ENCODE data around the gene MAGEB6B. TPM values are rescaled to one million over a fixed set of nuclear protein-coding genes. Genes with fewer than 3 reads are reported as not detected.
"Not testable (repeated sequence)": the region's sequence is repeated elsewhere in the genome, so short reads cannot be mapped to it uniquely, and the experiment has no call there.

The MAGEB6B gene
- total RNA-seq, 1 experiment from 2014 or later: not detected

- intact Hi-C loops (cut with micrococcal nuclease): no loop called here
- H3K4me3 Mint-ChIP-seq (ENCODE audit: unreplicated experiment): no peak overlapping the region
- no TSS peak for BruUV-seq (replicated peaks)
- H3K9me3 Mint-ChIP-seq (ENCODE audit: unreplicated experiment): peaks cover 12% of the 10 kb centered on the region
- ChIA-PET POLR2A (no interaction called here), CTCF (no interaction called here)
- TF ChIP-seq CTCF (IDR thresholded peaks at IDR 0.05; ENCODE audit: unreplicated experiment): no peak
- no peak overlapping the region for H3K27ac Mint-ChIP-seq (ENCODE audit: low read depth, unreplicated experiment)
- no peaks in the 10 kb centered on the region for H3K4me1 Mint-ChIP-seq (ENCODE audit: insufficient read depth, unreplicated experiment)
- no peak for DNase-seq (ENCODE audit: unreplicated experiment)
- H3K27me3 Mint-ChIP-seq (ENCODE audit: insufficient read depth, unreplicated experiment): no peaks in the 10 kb centered on the region
- H3K36me3 Mint-ChIP-seq (ENCODE audit: insufficient read depth, unreplicated experiment): no peaks in the 10 kb centered on the region
Measured at GRCh38 chrX:26203561-26203960, 43.2 kb downstream of the MAGEB6B start.

- H3K4me3 Mint-ChIP-seq (ENCODE audit: unreplicated experiment); H3K9me3 Mint-ChIP-seq (ENCODE audit: unreplicated experiment); H3K27ac Mint-ChIP-seq (ENCODE audit: low read depth, unreplicated experiment); H3K36me3 Mint-ChIP-seq (ENCODE audit: insufficient read depth, unreplicated experiment); intact Hi-C loops (cut with micrococcal nuclease); POLR2A ChIA-PET; H3K4me1 Mint-ChIP-seq (ENCODE audit: insufficient read depth, unreplicated experiment); H3K27me3 Mint-ChIP-seq (ENCODE audit: insufficient read depth, unreplicated experiment); DNase-seq (ENCODE audit: unreplicated experiment); BruUV-seq (replicated peaks); CTCF ChIA-PET: not testable (repeated sequence)
Measured at GRCh38 chrX:26204717-26205116, 44.3 kb downstream of the MAGEB6B start.

GRCh38 chrX:26208012-26208411 is 47.6 kb downstream of the MAGEB6B start:
- no peak for TF ChIP-seq CTCF (IDR thresholded peaks at IDR 0.05; ENCODE audit: unreplicated experiment)
- Mint-ChIP-seq H3K36me3 (ENCODE audit: insufficient read depth, unreplicated experiment) (no peaks in the 10 kb centered on the region), H3K4me1 (ENCODE audit: insufficient read depth, unreplicated experiment) (no peaks in the 10 kb centered on the region), H3K27me3 (ENCODE audit: insufficient read depth, unreplicated experiment) (no peaks in the 10 kb centered on the region), H3K27ac (ENCODE audit: low read depth, unreplicated experiment) (no peak overlapping the region), H3K4me3 (ENCODE audit: unreplicated experiment) (no peak overlapping the region), H3K9me3 (ENCODE audit: unreplicated experiment) (peaks cover 3% of the 10 kb centered on the region)
- ChIA-PET POLR2A (no interaction called here), CTCF (no interaction called here)
- BruUV-seq (replicated peaks): no TSS peak
- no peak for DNase-seq (ENCODE audit: unreplicated experiment)
- intact Hi-C loops (cut with micrococcal nuclease): no loop called here

Other genes with a start within 250 kb of the MAGEB6B start
- gene MAGEB18, start 22.3 kb upstream of the MAGEB6B start, total RNA-seq (2022): not detected in 2 replicates
- not detected in 2 replicates for gene MAGEB6, start 31.8 kb downstream of the MAGEB6B start, total RNA-seq (2022)
- gene MAGEB5, start 55.6 kb downstream of the MAGEB6B start, total RNA-seq (2022): not detected in 2 replicates